ENCODE measurements around the gene MAPK8IP2.
"Not testable (repeated sequence)": the region's sequence is repeated elsewhere in the genome, so short reads cannot be mapped to it uniquely, and the experiment has no call there.

MAPK8IP2 gene

DNA sequence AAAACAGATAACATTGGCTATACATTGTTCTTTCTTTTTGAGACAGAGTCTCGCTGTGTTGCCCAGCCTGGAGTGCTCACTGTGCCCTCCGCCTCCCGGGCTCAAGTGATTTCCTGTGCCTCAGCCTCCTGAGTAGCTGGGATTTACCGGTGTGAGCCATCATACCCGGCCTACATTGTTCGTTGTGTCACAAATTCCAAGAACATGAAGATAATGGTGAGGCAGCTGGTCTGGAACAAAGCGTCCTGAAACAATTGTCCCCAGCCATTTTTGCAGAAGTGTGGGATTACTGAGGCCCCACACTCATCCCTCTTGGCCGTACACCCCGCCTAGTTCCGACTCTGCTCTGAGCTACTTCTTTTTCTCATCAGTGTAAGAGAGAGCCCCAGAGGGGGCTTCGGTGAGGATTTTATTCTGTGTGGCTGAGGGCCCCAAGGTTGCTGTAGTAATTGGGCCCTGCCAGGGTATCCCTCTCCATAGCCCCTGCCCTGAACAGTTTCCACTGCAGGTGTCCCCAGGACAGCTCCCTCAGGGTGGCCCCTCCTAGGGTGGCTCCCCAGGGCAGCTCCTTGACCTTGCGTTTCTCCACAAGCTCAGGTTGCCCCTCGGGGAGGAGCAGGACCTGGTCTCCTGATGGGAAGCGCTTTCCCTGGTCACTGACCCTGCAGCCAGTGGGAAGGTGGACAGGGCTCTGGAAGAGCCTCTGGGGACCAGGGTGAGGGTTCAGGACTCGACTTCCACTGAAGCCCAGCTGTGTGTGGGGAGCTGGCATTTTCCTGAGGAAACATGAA lies 40.5 kb downstream of the MAPK8IP2 start:
- DNase-seq, result no peak

DNA sequence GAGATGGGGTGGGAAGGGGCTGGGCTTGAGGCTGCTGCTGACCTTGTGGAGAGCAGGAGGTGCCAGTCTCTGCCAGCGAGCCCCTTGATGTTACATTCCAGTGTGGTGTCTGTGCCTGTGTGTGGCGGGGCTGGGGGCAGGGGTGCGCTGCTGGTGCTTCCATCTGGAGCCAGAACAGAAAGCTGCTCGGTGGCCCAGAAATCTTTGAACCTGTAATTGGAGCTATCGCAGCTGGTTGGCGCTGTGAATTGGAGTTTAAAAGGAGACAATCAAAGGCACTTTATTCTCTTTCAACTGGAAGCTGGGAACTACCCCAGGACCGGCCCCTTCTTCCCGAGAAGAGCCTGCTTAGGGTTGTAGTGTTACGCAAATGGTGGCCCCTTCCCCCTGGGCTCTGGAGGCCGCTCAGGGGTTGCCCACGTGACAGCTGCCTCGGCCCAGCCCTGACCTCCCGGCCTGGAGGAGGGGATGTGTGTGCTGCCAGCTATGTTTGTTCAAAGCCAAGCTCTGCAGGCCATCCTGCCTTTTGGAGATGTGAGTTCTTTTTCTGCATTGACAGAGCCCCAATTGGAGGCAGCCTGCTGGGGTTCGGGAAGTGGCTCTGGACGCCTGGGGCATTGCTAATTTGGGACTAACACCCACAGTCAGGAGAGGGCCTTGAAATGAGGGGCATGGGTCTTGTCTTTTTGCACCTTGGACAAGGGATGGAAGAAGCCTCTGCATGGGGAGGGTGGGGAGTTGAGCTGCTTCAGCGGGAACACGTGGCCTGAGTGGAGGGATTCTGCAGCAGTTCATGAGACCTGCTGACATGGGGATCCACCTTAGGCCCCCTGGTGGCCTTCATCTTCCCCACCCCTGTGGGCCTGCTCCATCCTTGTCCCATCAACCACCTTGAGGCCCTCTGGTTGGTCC lies 41.4 kb downstream of the MAPK8IP2 start:
- DNase-seq, result peak in 1 of 2 donors; percentile 5

DNA sequence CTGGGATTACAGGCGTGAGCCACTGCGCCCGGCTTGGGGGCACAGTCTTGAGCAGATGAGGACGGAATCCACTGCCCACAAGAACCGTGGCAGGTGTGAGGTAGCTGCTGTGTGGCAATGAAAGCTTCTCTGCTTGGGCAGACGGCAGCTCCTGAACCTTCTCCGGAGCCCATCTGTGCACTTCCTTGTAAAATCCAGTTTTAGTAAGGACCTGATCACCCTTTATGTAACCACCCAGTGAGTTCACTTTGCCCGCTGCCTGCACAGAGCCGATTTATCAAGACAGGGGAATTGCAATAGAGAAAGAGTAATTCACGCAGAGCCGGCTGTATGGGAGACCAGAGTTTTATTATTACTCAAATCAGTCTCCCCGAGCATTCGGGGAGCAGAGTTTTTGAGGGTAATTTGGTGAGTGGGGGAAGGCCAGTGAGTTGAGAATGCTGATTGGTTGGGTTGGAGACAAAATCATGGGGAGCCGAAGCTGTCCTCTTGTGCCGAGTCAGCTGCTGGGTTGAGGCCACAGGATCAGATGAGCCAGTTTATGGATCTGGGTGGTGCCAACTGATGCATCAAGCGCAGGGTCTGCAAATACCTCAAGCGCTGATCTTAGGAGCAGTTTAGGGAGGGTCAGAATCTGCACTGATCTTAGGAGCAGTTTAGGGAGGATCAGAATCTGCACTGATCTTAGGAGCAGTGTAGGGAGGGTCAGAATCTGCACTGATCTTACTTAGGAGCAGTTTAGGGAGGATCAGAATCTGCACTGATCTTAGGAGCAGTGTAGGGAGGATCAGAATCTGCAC lies 42.6 kb downstream of the MAPK8IP2 start:
- DNase-seq, result not testable (repeated sequence)

DNA sequence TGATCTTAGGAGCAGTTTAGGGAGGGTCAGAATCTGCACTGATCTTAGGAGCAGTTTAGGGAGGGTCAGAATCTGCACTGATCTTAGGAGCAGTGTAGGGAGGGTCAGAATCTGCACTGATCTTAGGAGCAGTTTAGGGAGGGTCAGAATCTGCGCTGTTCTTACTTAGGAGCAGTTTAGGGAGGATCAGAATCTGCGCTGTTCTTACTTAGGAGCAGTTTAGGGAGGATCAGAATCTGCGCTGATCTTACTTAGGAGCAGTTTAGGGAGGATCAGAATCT lies 43.2 kb downstream of the MAPK8IP2 start:
- not testable (repeated sequence) for DNase-seq

DNA sequence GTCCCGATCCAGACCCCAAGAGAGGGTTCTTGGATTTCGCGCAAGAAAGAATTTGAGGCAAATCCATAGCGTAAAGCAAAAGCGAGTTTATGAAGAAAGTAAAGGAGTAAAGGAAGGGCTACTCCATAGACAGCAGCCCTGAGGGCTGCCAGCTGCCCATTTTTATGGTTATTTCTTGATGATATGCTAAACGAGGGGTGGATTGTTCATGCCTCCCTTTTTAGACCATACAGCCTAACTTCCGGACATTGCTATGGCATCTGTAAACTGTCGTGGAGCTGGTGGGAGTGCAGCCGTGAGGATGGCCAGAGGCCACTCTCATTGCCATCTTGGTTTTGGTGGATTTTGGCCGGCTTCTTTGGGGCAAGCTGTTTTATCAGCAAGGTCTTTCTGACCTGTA lies 52.7 kb downstream of the MAPK8IP2 start:
- no peak for DNase-seq

DNA sequence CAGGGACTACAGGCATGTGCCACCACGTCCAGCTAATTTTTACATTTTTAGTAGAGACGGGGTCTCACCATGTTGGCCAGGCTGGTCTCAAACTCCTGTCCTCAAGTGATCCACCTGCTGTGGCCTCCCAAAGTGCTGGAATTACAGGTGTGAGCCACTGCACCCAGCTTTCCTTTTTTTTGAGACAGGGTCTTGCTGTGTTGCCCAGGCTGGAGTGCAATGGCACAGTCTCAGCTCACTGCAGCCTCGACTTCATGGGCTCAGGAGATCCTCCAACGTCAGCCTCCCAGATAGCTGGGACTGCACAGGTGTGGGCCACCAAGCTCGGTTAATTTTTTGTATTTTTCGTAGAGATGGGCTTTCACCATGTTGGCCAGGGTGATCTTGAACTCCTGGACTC lies 54.1 kb downstream of the MAPK8IP2 start:
- not testable (repeated sequence) for DNase-seq

DNA sequence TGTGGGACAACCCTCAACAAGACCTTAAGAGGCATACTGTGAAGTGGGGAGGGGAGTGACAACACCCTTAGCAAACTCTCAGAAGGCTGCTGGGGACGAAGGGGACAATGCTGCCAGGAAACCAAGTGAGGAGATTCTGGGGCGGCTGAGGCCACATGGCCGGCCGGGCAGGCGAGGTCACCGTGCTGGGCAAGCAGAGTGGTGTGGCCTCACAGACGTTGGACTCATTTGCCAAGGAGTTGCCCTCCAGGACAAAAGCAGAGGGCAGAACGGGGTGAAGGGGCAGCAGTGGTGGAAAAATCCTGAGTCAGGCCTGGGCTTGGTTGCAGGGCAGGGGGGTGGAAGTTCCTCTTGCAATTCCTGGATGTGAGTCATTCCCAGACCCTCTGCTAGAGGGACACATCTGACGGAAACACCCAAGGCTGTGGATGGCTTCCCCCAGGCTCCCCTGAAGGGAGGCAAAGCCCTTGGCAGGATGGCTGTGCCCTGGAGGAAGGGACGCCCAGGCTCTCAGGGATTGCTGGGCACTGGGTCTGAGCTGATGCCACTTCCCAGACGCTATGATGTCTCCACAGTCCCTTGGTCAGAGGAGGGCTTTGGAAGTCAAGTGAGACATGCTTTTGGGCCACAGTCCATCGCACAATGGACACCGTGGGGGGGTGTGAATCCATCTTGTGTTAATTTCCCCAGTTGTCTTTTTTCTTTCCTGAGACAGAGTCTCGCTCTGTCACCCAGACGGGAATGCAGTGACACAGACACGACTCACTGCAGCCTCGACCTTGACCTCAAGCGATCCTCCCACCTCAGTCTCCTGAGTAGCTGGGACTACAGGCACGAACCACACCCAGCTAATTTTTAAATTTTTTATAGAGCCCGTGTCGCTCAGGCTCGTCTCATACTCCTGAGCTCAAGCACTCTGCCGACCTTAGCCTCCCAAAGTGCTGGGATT lies 55.8 kb downstream of the MAPK8IP2 start:
- peak; percentile 11 to 58 for DNase-seq

DNA sequence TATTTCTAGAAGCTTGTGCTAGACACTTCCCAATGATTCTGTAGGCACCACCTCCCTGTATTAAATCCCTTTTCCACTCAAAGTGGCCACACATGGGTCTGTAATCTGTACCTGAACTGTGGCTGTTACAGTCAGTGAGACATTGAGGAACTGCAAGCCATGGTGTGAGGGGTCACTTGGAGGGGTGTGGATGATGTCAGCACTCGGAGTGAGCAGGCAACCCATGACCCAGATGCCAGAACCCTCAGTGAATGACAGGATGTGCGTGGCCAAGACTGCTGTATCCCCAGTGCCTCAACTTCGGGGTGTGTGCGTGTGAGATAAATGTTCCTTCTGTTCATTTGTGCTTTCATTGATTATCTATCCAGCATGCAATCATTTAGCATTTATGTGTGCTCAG lies 57.3 kb downstream of the MAPK8IP2 start:
- DNase-seq, result peak in 1 of 2 donors; percentile 25

DNA sequence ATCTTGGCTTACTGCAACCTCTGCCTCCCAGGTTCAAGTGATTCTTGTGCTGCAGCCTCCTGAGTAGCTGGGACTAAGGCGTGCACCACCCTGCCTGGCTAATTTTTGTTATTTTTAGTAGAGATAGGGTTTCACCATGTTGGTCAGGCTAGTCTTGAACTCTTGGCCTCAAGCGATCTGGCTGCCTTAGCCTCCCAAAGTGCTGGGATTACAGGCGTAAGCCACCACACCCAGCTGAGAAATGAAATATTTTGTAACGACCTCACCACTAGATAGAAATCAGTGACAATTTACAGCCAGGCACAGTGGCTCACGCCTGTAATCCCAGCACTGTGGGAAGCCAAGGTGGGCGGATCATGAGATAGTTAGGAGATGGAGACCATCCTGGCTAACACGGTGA lies 59.1 kb downstream of the MAPK8IP2 start:
- DNase-seq, result not testable (repeated sequence)

DNA sequence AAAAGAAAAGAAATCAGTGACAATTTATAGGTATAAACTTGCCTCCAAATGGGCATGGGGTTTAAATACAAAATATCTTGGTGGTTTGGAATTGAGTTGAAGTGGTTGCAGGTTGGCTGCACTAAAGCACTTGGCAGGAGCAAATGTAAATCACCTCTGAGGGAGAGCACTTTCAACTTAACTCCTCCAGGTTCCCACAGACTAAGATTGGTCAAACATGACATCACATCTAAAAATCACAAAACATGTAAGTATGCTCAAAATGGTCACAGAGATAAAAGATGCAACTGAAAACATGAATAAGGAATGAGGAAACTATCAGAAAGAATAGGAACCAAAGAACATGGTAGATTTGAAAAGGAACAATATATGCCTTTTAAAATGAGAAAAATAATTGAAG lies 59.7 kb downstream of the MAPK8IP2 start:
- DNase-seq, result peak in 1 of 2 donors; percentile 17
